ENCODE measurements around the gene DUOX1.

The DUOX1 gene

DNA sequence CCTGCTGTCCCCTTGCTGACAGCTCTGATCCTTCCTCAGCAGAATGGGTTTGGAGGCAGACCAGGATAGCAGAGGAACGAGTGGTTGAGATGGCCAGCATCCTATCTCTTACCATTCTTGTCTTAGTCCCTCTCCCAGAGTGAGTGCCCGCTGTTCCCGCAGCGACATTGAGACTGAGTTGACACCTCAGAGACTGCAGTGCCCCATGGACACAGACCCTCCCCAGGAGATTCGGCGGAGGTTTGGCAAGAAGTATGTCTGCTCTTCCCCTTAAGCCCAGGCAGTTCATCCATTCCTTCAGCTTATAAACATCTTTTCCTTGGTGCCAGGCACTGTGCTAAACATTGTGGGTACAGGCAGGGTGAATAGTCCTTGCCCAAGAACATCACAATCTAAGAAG is 21.2 kb downstream of the DUOX1 start:
- H3K4me3 ChIP-seq (ENCODE audit: low read length): no peak overlapping the region

DNA sequence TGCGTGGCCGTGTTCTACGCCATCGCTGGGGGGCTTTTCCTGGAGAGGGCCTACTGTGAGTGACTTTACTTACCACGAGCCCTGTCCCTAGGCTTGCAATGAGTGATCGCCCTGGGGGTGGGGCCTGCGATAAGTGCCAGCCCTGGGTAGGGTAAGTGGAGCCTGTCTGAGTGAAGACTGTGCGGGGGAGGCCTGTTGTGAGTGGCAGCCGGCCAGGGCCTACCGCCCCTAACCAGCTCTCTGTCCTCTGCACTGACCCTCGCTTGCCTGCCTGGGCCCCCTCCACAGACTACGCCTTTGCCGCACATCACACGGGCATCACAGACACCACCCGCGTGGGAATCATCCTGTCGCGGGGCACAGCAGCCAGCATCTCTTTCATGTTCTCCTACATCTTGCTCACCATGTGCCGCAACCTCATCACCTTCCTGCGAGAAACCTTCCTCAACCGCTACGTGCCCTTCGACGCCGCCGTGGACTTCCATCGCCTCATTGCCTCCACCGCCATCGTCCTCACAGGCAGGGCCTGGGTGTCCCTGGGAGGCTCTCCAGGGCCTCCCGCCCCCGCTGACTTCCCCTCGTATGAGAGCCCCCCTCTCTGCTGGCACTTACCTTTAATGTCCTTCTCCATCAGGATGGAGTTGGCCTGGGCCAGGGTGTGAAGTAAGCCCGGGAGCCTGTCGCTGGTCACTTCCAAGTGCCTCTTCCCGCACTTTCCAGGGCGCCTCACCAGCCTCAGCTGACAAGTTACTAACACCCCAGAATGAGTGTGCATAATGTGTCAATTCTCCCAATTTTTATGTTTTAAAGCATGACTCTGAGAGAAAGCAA is 22.4 kb downstream of the DUOX1 start:
- H3K4me3 ChIP-seq (ENCODE audit: low read length): no peak overlapping the region
- TF ChIP-seq, protein P1, sequence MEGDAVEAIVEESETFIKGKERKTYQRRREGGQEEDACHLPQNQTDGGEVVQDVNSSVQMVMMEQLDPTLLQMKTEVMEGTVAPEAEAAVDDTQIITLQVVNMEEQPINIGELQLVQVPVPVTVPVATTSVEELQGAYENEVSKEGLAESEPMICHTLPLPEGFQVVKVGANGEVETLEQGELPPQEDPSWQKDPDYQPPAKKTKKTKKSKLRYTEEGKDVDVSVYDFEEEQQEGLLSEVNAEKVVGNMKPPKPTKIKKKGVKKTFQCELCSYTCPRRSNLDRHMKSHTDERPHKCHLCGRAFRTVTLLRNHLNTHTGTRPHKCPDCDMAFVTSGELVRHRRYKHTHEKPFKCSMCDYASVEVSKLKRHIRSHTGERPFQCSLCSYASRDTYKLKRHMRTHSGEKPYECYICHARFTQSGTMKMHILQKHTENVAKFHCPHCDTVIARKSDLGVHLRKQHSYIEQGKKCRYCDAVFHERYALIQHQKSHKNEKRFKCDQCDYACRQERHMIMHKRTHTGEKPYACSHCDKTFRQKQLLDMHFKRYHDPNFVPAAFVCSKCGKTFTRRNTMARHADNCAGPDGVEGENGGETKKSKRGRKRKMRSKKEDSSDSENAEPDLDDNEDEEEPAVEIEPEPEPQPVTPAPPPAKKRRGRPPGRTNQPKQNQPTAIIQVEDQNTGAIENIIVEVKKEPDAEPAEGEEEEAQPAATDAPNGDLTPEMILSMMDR (IDR thresholded peaks at IDR 0.05; ENCODE audit: insufficient read depth, low read depth, low read length, missing control alignments): no peak
- DNase-seq (ENCODE audit: low read depth): no peak

More for the DNA sequence above, 21.2 kb downstream of the DUOX1 start:
- no peak for DNase-seq (ENCODE audit: low read depth)
- TF ChIP-seq, protein P1 (IDR thresholded peaks at IDR 0.05; ENCODE audit: insufficient read depth, low read depth, low read length, missing control alignments): no peak

GRCh38 chr15:45155739-45156138 is 25.9 kb downstream of the DUOX1 start:
- TF ChIP-seq, protein P1 (IDR thresholded peaks at IDR 0.05; ENCODE audit: insufficient read depth, low read depth, low read length, missing control alignments): no peak
- no peak overlapping the region for H3K4me3 ChIP-seq (ENCODE audit: low read length)
- no peak for DNase-seq (ENCODE audit: low read depth)

DNA sequence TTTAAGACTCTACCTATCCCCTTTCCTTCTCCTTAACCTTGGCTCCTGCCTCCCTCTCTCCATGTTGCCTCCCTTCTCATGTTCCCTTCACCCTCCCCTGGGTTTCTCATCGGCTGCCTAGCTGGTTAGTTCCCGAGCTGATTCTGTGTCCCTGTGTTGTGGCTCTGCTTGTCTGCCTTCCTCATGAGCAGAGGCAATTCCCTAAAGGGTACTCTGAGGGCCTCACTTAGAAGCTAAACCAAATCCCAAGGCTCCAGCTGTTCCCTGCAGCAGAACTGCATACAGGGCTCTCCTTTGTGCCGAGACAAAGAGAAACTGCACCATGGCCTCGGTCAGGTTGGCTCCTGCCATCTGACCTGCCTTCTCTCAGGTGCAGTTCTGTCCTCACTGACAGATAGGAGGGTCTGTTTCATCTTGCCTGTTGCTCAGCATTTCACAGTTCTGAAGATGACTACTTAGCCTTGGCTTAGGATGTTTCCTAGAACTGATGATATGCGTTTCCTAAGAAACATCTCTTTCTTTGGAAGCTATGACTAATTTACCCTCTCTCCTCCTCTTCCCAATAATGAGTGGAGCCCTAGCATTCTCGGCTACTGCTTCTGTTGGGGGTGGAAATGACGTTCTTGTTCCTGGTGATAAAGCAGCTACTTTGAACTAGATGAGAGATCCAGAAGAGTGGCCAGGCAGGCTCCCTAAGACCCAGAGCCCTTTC is 27.1 kb downstream of the DUOX1 start:
- TF ChIP-seq, protein P1 (IDR thresholded peaks at IDR 0.05; ENCODE audit: insufficient read depth, low read depth, low read length, missing control alignments): no peak
- DNase-seq (ENCODE audit: low read depth): peak; percentile 88
- H3K4me3 ChIP-seq (ENCODE audit: low read length): no peak overlapping the region

- DNase-seq (ENCODE audit: low read depth): peak; percentile 97
- no peak overlapping the region for H3K4me3 ChIP-seq (ENCODE audit: low read length)
- TF ChIP-seq, protein P1 (IDR thresholded peaks at IDR 0.05; ENCODE audit: insufficient read depth, low read depth, low read length, missing control alignments): peak; percentile 16
Observed at GRCh38 chr15:45157974-45158373, 28.2 kb downstream of the DUOX1 start.

GRCh38 chr15:45161666-45162065 is 31.9 kb downstream of the DUOX1 start:
- no peak overlapping the region for H3K4me3 ChIP-seq (ENCODE audit: low read length)
- no peak for DNase-seq (ENCODE audit: low read depth)
- TF ChIP-seq, protein P1 (IDR thresholded peaks at IDR 0.05; ENCODE audit: insufficient read depth, low read depth, low read length, missing control alignments): no peak

Measured in epithelial cell of esophagus (primary cell).